ENCODE measurements around the gene TTF2.

DNA sequence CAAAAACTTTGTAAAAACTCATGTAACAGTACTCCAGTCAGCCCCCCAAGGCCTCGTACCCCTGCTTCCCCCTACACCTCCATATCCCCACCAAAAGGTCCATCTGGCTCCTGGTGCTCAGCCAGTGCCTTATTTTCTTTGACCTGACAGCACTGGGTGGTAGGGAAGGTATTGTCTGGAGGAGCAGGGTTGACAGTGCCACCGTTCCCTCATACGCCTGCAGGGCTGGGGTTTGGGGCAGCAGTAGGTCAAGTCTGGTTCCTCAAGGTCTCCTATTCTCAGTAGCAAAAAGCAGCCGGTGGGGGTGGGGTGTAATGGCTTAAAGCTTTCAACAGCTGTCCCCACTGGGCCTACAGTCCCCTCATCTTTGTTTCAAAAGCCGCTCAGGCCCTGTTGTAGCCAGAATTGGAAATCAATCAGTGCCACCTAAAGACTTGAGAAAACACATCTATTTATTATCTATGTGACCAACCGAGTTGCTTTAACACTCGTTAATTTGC, 25.3 kb upstream of the TTF2 start:
- TF ChIP-seq POLR2A (IDR thresholded peaks at IDR 0.05) = no peak
- TF ChIP-seq, protein P1, sequence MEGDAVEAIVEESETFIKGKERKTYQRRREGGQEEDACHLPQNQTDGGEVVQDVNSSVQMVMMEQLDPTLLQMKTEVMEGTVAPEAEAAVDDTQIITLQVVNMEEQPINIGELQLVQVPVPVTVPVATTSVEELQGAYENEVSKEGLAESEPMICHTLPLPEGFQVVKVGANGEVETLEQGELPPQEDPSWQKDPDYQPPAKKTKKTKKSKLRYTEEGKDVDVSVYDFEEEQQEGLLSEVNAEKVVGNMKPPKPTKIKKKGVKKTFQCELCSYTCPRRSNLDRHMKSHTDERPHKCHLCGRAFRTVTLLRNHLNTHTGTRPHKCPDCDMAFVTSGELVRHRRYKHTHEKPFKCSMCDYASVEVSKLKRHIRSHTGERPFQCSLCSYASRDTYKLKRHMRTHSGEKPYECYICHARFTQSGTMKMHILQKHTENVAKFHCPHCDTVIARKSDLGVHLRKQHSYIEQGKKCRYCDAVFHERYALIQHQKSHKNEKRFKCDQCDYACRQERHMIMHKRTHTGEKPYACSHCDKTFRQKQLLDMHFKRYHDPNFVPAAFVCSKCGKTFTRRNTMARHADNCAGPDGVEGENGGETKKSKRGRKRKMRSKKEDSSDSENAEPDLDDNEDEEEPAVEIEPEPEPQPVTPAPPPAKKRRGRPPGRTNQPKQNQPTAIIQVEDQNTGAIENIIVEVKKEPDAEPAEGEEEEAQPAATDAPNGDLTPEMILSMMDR (IDR thresholded peaks at IDR 0.05) = no peak

Measured in uterus (tissue), 2 donors.